H1 (cell line): ENCODE data around the gene NR2E3. TPM values are rescaled to one million over a fixed set of nuclear protein-coding genes. Genes with fewer than 3 reads are reported as not detected.
A peak's percentile ranks its signal among the peaks of the same experiment; 100 is the strongest.

Experiments used
- CTCF ChIA-PET: fragments of 300-600 bp; sonication (Branson Sonifier 250); formaldehyde crosslinking; loops from one replicate; lab custom pipeline; 2021; ENCODE audit not compliant: partially characterized antibody; lab: Charles Lee
- POLR2A ChIA-PET: fragments of 300-600 bp; sonication (Branson Sonifier 250); formaldehyde crosslinking; loops from one replicate; lab custom pipeline; 2021; ENCODE audit warnings: inconsistent platforms; ENCODE audit not compliant: partially characterized antibody; lab: Charles Lee
- DNase-seq, 2 experiments: peaks; one replicate each; pipeline versions ENCODE4 v3.0.0 to v3.0.0-alpha.2; 2010 to 2022; ENCODE audit warnings: low spot score in 2 of 2, low read depth in 1 of 2, mixed read lengths in 1 of 2
- FAIRE-seq: peaks from 2 replicates; lab custom pipeline; 2011; peaks lifted over from hg19 to GRCh38; lab: Jason Lieb, UNC
- H2AFZ ChIP-seq: 2 replicates; pipeline ENCODE4 v1.8.1; 2012; ENCODE audit warnings: low read length, inconsistent platforms
- H2AK5ac ChIP-seq: 2 replicates; pipeline ENCODE4 v1.6.1; 2013; ENCODE audit warnings: low read depth, low read length
- H2BK120ac ChIP-seq: replicated peaks from 2 replicates; pipeline ENCODE3; 2013; ENCODE audit warnings: low read depth, low read length, inconsistent platforms
- H2BK12ac ChIP-seq: 2 replicates; pipeline ENCODE4 v1.6.1; 2013; ENCODE audit warnings: low read depth, low read length
- H2BK15ac ChIP-seq: 2 replicates; pipeline ENCODE4 v1.6.1; 2013; ENCODE audit warnings: low read length
- H2BK20ac ChIP-seq: 2 replicates; pipeline ENCODE4 v1.6.1; 2013; ENCODE audit warnings: low read length
- H2BK5ac ChIP-seq: 2 replicates; pipeline ENCODE4 v1.6.1; 2013; ENCODE audit warnings: low read depth, low read length
- H3K14ac ChIP-seq: 2 replicates; pipeline ENCODE4 v1.6.1; 2013; ENCODE audit warnings: inconsistent platforms; ENCODE audit not compliant: insufficient read length
- H3K18ac ChIP-seq: 2 replicates; pipeline ENCODE4 v1.6.1; 2013; ENCODE audit warnings: low read length; ENCODE audit errors: extremely low read depth
- H3K23ac ChIP-seq: 2 replicates; pipeline ENCODE4 v1.6.1; 2013; ENCODE audit warnings: inconsistent platforms; ENCODE audit not compliant: insufficient read length
- H3K23me2 ChIP-seq: 2 replicates; pipeline ENCODE4 v1.6.1; 2013; ENCODE audit warnings: low read depth, low read length
- H3K27ac ChIP-seq: 2 replicates; pipeline ENCODE4 v1.6.1; 2011; ENCODE audit warnings: low read depth, low read length, inconsistent platforms
- H3K27me3 ChIP-seq, 4 experiments: replicated peaks in 1 of 4; 1 replicate in 1 of 4; 2 replicates in 3 of 4; pipeline versions ENCODE4 v1.6.1 to v1.8.1; 2011 to 2013; ENCODE audit warnings: low read length in 3 of 4, mild to moderate bottlenecking in 3 of 4, inconsistent platforms in 2 of 4, mixed read lengths in 2 of 4, moderate library complexity in 1 of 4; ENCODE audit not compliant: control insufficient read depth in 3 of 4, insufficient read depth in 3 of 4; ENCODE audit errors: extremely low read depth in 1 of 4
- H3K36me3 ChIP-seq, 4 experiments: 2 replicates each; pipeline versions ENCODE4 v1.6.1 to v1.8.1; 2011 to 2013; ENCODE audit warnings: mild to moderate bottlenecking in 4 of 4, low read length in 3 of 4, moderate library complexity in 2 of 4, control low read depth in 1 of 4, inconsistent platforms in 1 of 4; ENCODE audit not compliant: insufficient read depth in 4 of 4, control insufficient read depth in 2 of 4
- H3K4ac ChIP-seq: replicated peaks from 2 replicates; pipeline ENCODE3; 2013; ENCODE audit warnings: low read length, low read depth, mixed read lengths, inconsistent platforms; ENCODE audit not compliant: insufficient read length
- H3K4me1 ChIP-seq, 4 experiments: replicated peaks in 1 of 4; 1 replicate in 1 of 4; 2 replicates in 3 of 4; pipeline versions ENCODE4 v1.6.1 to v1.8.1; 2011 to 2013; ENCODE audit warnings: low read length in 3 of 4, inconsistent platforms in 2 of 4, mixed read lengths in 1 of 4; ENCODE audit not compliant: insufficient read depth in 4 of 4, control insufficient read depth in 3 of 4
- H3K4me2 ChIP-seq, 2 experiments: 2 replicates each; pipeline versions ENCODE4 v1.6.1 to v1.8.1; 2011 to 2013; ENCODE audit warnings: low read depth in 2 of 2, low read length in 2 of 2, control low read depth in 1 of 2, inconsistent platforms in 1 of 2, mild to moderate bottlenecking in 1 of 2; ENCODE audit not compliant: insufficient read depth in 1 of 2
- H3K4me3 ChIP-seq, 4 experiments: fragments of 200-600, 300-600 bp in 1 of 4; sonication (generic), shearing (Covaris generic), sonication (Bioruptor Twin) in 1 of 4; 2 replicates each; pipeline versions ENCODE4 v1.5.1 to v1.8.1; 2011 to 2016; ENCODE audit warnings: low read length in 4 of 4, low read depth in 3 of 4, control low read depth in 2 of 4, inconsistent platforms in 2 of 4, mild to moderate bottlenecking in 2 of 4, mixed read lengths in 1 of 4, moderate library complexity in 1 of 4; ENCODE audit not compliant: insufficient read depth in 2 of 4; ENCODE audit errors: extremely low read depth in 1 of 4
- H3K56ac ChIP-seq: replicated peaks from 2 replicates; pipeline ENCODE3; 2013; ENCODE audit warnings: low read depth, mild to moderate bottlenecking, mixed read lengths, low read length, inconsistent platforms; ENCODE audit not compliant: insufficient read length
- H3K79me1 ChIP-seq: 2 replicates; pipeline ENCODE4 v1.6.1; 2013; ENCODE audit warnings: low read depth, low read length, control low read depth
- H3K79me2 ChIP-seq, 2 experiments: 2 replicates each; pipeline versions ENCODE4 v1.6.1 to v1.8.1; 2012 to 2013; ENCODE audit warnings: low read length in 2 of 2, mild to moderate bottlenecking in 2 of 2, inconsistent platforms in 1 of 2; ENCODE audit not compliant: insufficient read depth in 2 of 2, control insufficient read depth in 1 of 2
- H3K9ac ChIP-seq, 4 experiments: replicated peaks in 1 of 4; 1 replicate in 1 of 4; 2 replicates in 3 of 4; pipeline versions ENCODE4 v1.6.1 to v1.8.1; 2011 to 2013; ENCODE audit warnings: low read depth in 3 of 4, low read length in 3 of 4, control low read depth in 2 of 4, mild to moderate bottlenecking in 2 of 4, moderate library complexity in 2 of 4, inconsistent platforms in 1 of 4; ENCODE audit errors: extremely low read depth in 1 of 4
- H3K9me3 ChIP-seq, 2 experiments: 2 replicates each; pipeline versions ENCODE4 v1.6.1 to v1.8.1; 2012 to 2013; ENCODE audit warnings: mild to moderate bottlenecking in 2 of 2, moderate library complexity in 2 of 2, control low read depth in 1 of 2, inconsistent platforms in 1 of 2, low read depth in 1 of 2, low read length in 1 of 2, mixed read lengths in 1 of 2; ENCODE audit not compliant: insufficient read depth in 2 of 2
- H4K20me1 ChIP-seq, 2 experiments: replicated peaks in 1 of 2; 2 replicates each; pipeline versions ENCODE3 to v1.8.1; 2011 to 2013; ENCODE audit warnings: inconsistent platforms in 2 of 2, low read length in 2 of 2, mild to moderate bottlenecking in 1 of 2; ENCODE audit not compliant: insufficient read depth in 2 of 2, control insufficient read depth in 1 of 2
- H4K5ac ChIP-seq: 2 replicates; pipeline ENCODE4 v1.6.1; 2013; ENCODE audit warnings: low read length, low read depth, mixed read lengths, inconsistent platforms; ENCODE audit not compliant: insufficient read length
- H4K8ac ChIP-seq: 2 replicates; pipeline ENCODE4 v1.8.0; 2013; ENCODE audit warnings: mild to moderate bottlenecking, moderate library complexity, low read length, inconsistent platforms; ENCODE audit not compliant: insufficient read depth; ENCODE audit errors: extremely low read depth
- H4K91ac ChIP-seq: replicated peaks from 2 replicates; pipeline ENCODE3; 2013; ENCODE audit warnings: low read length, mixed read lengths, inconsistent platforms; ENCODE audit not compliant: insufficient read length
- BCL11A ChIP-seq, 2 experiments: IDR thresholded peaks; one replicate each; pipeline ENCODE4 v1.6.1; 2011; ENCODE audit warnings: low read depth in 2 of 2, low read length in 2 of 2, mild to moderate bottlenecking in 2 of 2
- CEBPB ChIP-seq: IDR thresholded peaks from 2 replicates; pipeline ENCODE4 v1.6.1; 2012; ENCODE audit warnings: low read depth, low read length
- CREB1 ChIP-seq: IDR thresholded peaks from 2 replicates; pipeline ENCODE4 v1.6.1; 2012; ENCODE audit warnings: inconsistent platforms
- NRF1 ChIP-seq: IDR thresholded peaks from 2 replicates; pipeline ENCODE4 v1.6.1; 2011; ENCODE audit warnings: mild to moderate bottlenecking, low read depth, low read length, improper control_type of control experiment
- SIN3A ChIP-seq, 2 experiments: IDR thresholded peaks in 1 of 2; conservative IDR thresholded peaks in 1 of 2; 2 replicates each; pipeline ENCODE4 v1.6.1; 2011 to 2012; ENCODE audit warnings: low read length in 2 of 2, improper control_type of control experiment in 1 of 2, low read depth in 1 of 2, mild to moderate bottlenecking in 1 of 2
- SP1 ChIP-seq: IDR thresholded peaks from 2 replicates; pipeline ENCODE4 v1.6.1; 2011; ENCODE audit warnings: low read depth, low read length
- SUZ12 ChIP-seq: fragments of 200-600 bp; sonication (generic); IDR thresholded peaks from 2 replicates; pipeline ENCODE4 v1.6.1; 2012; ENCODE audit warnings: mild to moderate bottlenecking, inconsistent platforms, low read length, moderate library complexity, mixed read lengths
- TAF1 ChIP-seq: IDR thresholded peaks from 2 replicates; pipeline ENCODE4 v1.6.1; 2011; ENCODE audit warnings: mild to moderate bottlenecking, low read depth, low read length
- ZNF274 ChIP-seq: IDR thresholded peaks from 2 replicates; pipeline ENCODE4 v1.7.0; 2012; ENCODE audit warnings: low read length, borderline replicate concordance; ENCODE audit errors: extremely low read depth
- WGBS, 2 experiments: shearing (Covaris generic) in 1 of 2; methylation state at CpG; one replicate each; pipeline versions ENCODE4 v1.1.6 to v1.1.7; 2013 to 2015; ENCODE audit warnings: low lambda C conversion rate in 2 of 2, mixed read lengths in 2 of 2, inconsistent platforms in 1 of 2, low coverage in 1 of 2, missing lambda C conversion rate in 1 of 2; ENCODE audit not compliant: insufficient replicate concordance in 2 of 2, insufficient coverage in 1 of 2, insufficient read length in 1 of 2; ENCODE audit errors: extremely low coverage in 1 of 2, missing lambda C conversion rate in 1 of 2; 5-methylcytosine and 5-hydroxymethylcytosine counted together
- polyA plus RNA-seq, 7 experiments: library from polyadenylated mRNA; depleted of rRNA in 3 of 7; stranded (reverse) in 5 of 7; unstranded in 2 of 7; fragments of >200 nt in 5 of 7; fragments of 200-250 nt in 2 of 7; gene quantifications; 1 replicate in 5 of 7; 2 replicates in 1 of 7; 4 replicates in 1 of 7; pipeline versions ENCODE4 v1.2.1 to v1.2.3, GENCODE V29; 2011 to 2013; ENCODE audit warnings: missing spikeins in 2 of 7, mixed read lengths in 2 of 7
- total RNA-seq: library from RNA; stranded (reverse); fragmentation: NEBNext Ultra II Directional; extraction: Animal tissue kit (Norgen Biotek cat#: 25700); gene quantifications from 2 replicates; pipeline ENCODE4 v1.2.1, GENCODE V29; 2021

The NR2E3 gene
- total and polyA plus RNA-seq, 2 of the 8 experiments (the other 6 are each of a cell fraction or from before 2014, with no cell fraction given): 0.56 to 0.80 TPM

DNA sequence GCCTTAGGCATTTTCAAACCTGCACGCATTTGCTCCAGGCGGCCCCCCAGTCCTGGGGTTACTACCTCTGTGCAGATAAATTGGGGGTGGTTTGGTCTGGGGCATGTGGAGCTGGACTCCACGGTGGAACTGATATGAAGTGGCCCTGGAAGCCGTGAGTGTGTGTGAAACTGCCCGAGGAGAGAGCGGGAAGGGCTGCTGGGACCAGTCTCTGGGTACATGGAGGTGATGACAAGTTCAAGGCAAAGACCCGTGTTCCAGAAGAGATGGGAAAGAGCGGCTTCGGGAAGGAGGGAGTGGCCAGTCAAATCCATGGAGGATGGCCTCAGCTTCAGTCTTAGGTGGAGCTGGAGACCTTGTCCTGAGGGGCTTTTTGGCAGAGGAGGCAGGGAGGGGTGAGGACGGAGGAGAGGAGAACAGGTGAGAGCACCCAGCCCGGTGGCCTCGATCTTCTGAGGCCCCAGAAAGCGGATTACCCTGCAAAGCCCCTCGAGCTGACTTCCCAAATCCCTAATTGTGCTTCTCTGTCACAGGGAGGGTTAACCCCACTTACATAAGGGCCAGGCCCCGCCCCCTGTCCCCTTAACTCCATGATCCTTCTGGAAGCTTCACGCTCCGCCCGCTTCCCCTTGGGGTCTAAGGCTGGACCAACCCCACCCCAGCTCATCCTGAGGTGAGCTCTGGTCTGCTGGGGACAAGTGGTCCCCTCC lies 1.9 kb upstream of the NR2E3 start:
- H3K4me3 ChIP-seq: 0 out of 8 replicates have a peak overlapping the region, but pooled peaks of 1 of the 4 experiments have one; percentile 51
- POLR2A ChIA-PET: interaction anchor here (1.3 kb wide), 1 partner anchor 21 kb away, joined by 3 read pairs; no protein-coding TSS in a partner anchor
- H3K4me2 ChIP-seq: peak overlapping the region; percentile 59 to 63

More for the DNA sequence above, 1.9 kb upstream of the NR2E3 start:
- CTCF ChIA-PET: interaction anchor here (1.1 to 2.2 kb wide), 4 partner anchors 27 to 348 kb away, joined by 3 to 8 read pairs (median 4); no protein-coding TSS in a partner anchor
- H2BK12ac ChIP-seq: peak overlapping the region; percentile 99; the same call in 1 of the 2 replicates
- FAIRE-seq (no peak), DNase-seq (no peak)
- peak overlapping the region; percentile 61 for H3K4ac ChIP-seq
- TF ChIP-seq BCL11A (IDR thresholded peaks at IDR 0.05; ENCODE audit: low read depth in 2 of 2, low read length in 2 of 2) (no peak), CEBPB (no peak), TAF1 (no peak), SUZ12 (no peak), SIN3A (conservative IDR thresholded peaks at IDR 0.05 in 1 of 2, IDR thresholded peaks at IDR 0.05 in 1 of 2; ENCODE audit: low read depth in 1 of 2, low read length in 2 of 2) (no peak), NRF1 (no peak), ZNF274 (no peak), SP1 (no peak), CREB1 (no peak)
- no peaks in the 10 kb centered on the region for H3K36me3 ChIP-seq
- H2AK5ac ChIP-seq: peak overlapping the region; percentile 100; the same call in 1 of the 2 replicates
- no peak overlapping the region for H3K14ac ChIP-seq
- H3K56ac ChIP-seq: no peak overlapping the region
- H3K4me1 ChIP-seq: peaks cover 8 to 29% (median 22%) of the 10 kb centered on the region in 4 experiments
- no peak overlapping the region for H4K5ac ChIP-seq
- no peaks in the 10 kb centered on the region for H3K9me3 ChIP-seq
- peak overlapping the region; percentile 27 for H2BK120ac ChIP-seq
- no peaks in the 10 kb centered on the region for H3K79me2 ChIP-seq
- WGBS, 2 experiments: 87% methylated on average over 18 of the region's 18 CpGs; no CpG with 5 or more reads in 1 of the 2 experiments
- H3K9ac ChIP-seq: no peak overlapping the region
- peak overlapping the region; percentile 26 for H4K91ac ChIP-seq
- H3K23ac ChIP-seq: no peak overlapping the region
- H4K8ac ChIP-seq: peak overlapping the region; percentile 40; the same call in 1 of the 2 replicates
- H4K20me1 ChIP-seq: no peaks in the 10 kb centered on the region
- peak overlapping the region; percentile 99 for H2BK15ac ChIP-seq
- no peak overlapping the region for H3K27ac ChIP-seq
- peak overlapping the region; percentile 93; the same call in 1 of the 2 replicates for H2BK5ac ChIP-seq
- H3K27me3 ChIP-seq: no peaks in the 10 kb centered on the region
- peak overlapping the region; percentile 100 for H2BK20ac ChIP-seq
- H2AFZ ChIP-seq: 0 out of 2 replicates have a peak overlapping the region, but pooled peaks have one; percentile 13
- H3K23me2 ChIP-seq: peaks cover 4% of the 10 kb centered on the region; the same call in 1 of the 2 replicates
- H3K18ac ChIP-seq: peak overlapping the region; percentile 78
- no peaks in the 10 kb centered on the region for H3K79me1 ChIP-seq
